MCF 10A (cell line): ENCODE data around the gene TNS2. TPM values are rescaled to one million over a fixed set of nuclear protein-coding genes. Genes with fewer than 3 reads are reported as not detected.
"Not testable (repeated sequence)": the region's sequence is repeated elsewhere in the genome, so short reads cannot be mapped to it uniquely, and the experiment has no call there.

ENCODE experiments used
- BruUV-seq: library from RNA; stranded (reverse); fragments of 400-500 nt; replicated peaks from 2 replicates; lab custom pipeline; 2021; lab: Mats Ljungman, UMichigan
- CTCF ChIA-PET: fragments of 300-600 bp; sonication (Branson Sonifier 250); formaldehyde crosslinking; extraction: SDS; loops from one replicate; lab custom pipeline; 2021; ENCODE audit warnings: antibody characterized with exemption, inconsistent platforms; lab: Yijun Ruan, JAX
- POLR2A ChIA-PET: fragments of 300-600, 350-650 bp; sonication (Branson Sonifier 250); formaldehyde crosslinking; extraction: SDS; loops from one replicate; lab custom pipeline; 2020; ENCODE audit warnings: antibody characterized with exemption, inconsistent platforms; lab: Yijun Ruan, JAX
- DNase-seq: peaks from one replicate; pipeline ENCODE4 v3.0.0-alpha.2; 2018; ENCODE audit not compliant: unreplicated experiment
- H3K27ac Mint-ChIP-seq: one replicate; pipeline ENCODE4 v1.8.0; 2022; ENCODE audit warnings: mild to moderate bottlenecking, low read depth, mixed read lengths; ENCODE audit not compliant: unreplicated experiment
- H3K27me3 Mint-ChIP-seq: one replicate; pipeline ENCODE4 v1.8.0; 2022; ENCODE audit warnings: mixed read lengths; ENCODE audit not compliant: insufficient read depth, unreplicated experiment
- H3K36me3 Mint-ChIP-seq: one replicate; pipeline ENCODE4 v1.8.0; 2022; ENCODE audit warnings: mild to moderate bottlenecking, moderate library complexity, mixed read lengths; ENCODE audit not compliant: insufficient read depth, unreplicated experiment
- H3K4me1 Mint-ChIP-seq: one replicate; pipeline ENCODE4 v1.8.0; 2022; ENCODE audit warnings: mixed read lengths; ENCODE audit not compliant: insufficient read depth, unreplicated experiment
- H3K4me3 Mint-ChIP-seq: one replicate; pipeline ENCODE4 v1.8.0; 2022; ENCODE audit warnings: mild to moderate bottlenecking, moderate library complexity, mixed read lengths; ENCODE audit not compliant: unreplicated experiment
- H3K9me3 Mint-ChIP-seq: one replicate; pipeline ENCODE4 v1.8.0; 2022; ENCODE audit warnings: mixed read lengths; ENCODE audit not compliant: unreplicated experiment
- intact Hi-C: fragments of 100-400 bp; cut with micrococcal nuclease; formaldehyde crosslinking; loops from 2 replicates; pipeline ENCODE4 v1.14.1; 2022
- total RNA-seq: library from RNA; stranded (reverse); gene quantifications from 2 replicates; pipeline ENCODE4 v1.2.3, GENCODE V29; 2022
- TF ChIP-seq, protein P1 (sequence below): fragments of 200-600 bp; IDR thresholded peaks from one replicate; pipeline ENCODE4 v1.8.0; 2022; ENCODE audit warnings: antibody characterized with exemption, mild to moderate bottlenecking; ENCODE audit not compliant: unreplicated experiment

The TNS2 gene
- total RNA-seq, 1 experiment from 2014 or later, result 22.3 TPM

- no peaks in the 10 kb centered on the region for H3K9me3 Mint-ChIP-seq
- no peak for DNase-seq
- H3K4me1 Mint-ChIP-seq, result peaks cover 9% of the 10 kb centered on the region
- no peak overlapping the region for H3K4me3 Mint-ChIP-seq
- H3K27me3 Mint-ChIP-seq, result no peaks in the 10 kb centered on the region
- intact Hi-C loops, result no loop called here
- TF ChIP-seq, protein P1, sequence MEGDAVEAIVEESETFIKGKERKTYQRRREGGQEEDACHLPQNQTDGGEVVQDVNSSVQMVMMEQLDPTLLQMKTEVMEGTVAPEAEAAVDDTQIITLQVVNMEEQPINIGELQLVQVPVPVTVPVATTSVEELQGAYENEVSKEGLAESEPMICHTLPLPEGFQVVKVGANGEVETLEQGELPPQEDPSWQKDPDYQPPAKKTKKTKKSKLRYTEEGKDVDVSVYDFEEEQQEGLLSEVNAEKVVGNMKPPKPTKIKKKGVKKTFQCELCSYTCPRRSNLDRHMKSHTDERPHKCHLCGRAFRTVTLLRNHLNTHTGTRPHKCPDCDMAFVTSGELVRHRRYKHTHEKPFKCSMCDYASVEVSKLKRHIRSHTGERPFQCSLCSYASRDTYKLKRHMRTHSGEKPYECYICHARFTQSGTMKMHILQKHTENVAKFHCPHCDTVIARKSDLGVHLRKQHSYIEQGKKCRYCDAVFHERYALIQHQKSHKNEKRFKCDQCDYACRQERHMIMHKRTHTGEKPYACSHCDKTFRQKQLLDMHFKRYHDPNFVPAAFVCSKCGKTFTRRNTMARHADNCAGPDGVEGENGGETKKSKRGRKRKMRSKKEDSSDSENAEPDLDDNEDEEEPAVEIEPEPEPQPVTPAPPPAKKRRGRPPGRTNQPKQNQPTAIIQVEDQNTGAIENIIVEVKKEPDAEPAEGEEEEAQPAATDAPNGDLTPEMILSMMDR, result no peak
- H3K36me3 Mint-ChIP-seq, result peaks cover 97% of the 10 kb centered on the region
- POLR2A ChIA-PET, result interaction anchor here (1.0 to 1.7 kb wide), 4 partner anchors 10 to 26 kb away, joined by 3 to 5 read pairs (median 3); partner anchors contain the start of gene EIF4B
- no TSS peak for BruUV-seq
- CTCF ChIA-PET, result interaction anchor here (0.6 to 1.2 kb wide), 4 partner anchors 17 to 773 kb away, joined by 3 to 4 read pairs (median 4); no protein-coding TSS in a partner anchor
- H3K27ac Mint-ChIP-seq, result no peak overlapping the region
Observed at GRCh38 chr12:53031616-53032015, 18.2 kb upstream of the TNS2 start.

- H3K9me3 Mint-ChIP-seq, H3K27ac Mint-ChIP-seq, H3K27me3 Mint-ChIP-seq, DNase-seq, BruUV-seq, H3K4me3 Mint-ChIP-seq, intact Hi-C loops, H3K4me1 Mint-ChIP-seq: not testable (repeated sequence)
- POLR2A ChIA-PET, result interaction anchor here (1.6 kb wide), 1 partner anchor 26 kb away, joined by 5 read pairs; no protein-coding TSS in a partner anchor
- H3K36me3 Mint-ChIP-seq, result peaks cover 97% of the 10 kb centered on the region
- CTCF ChIA-PET, result interaction anchor here (0.6 to 0.8 kb wide), 2 partner anchors 11 to 48 kb away, joined by 3 read pairs; no protein-coding TSS in a partner anchor
Observed at GRCh38 chr12:53033832-53034231, 16.0 kb upstream of the TNS2 start.

DNA sequence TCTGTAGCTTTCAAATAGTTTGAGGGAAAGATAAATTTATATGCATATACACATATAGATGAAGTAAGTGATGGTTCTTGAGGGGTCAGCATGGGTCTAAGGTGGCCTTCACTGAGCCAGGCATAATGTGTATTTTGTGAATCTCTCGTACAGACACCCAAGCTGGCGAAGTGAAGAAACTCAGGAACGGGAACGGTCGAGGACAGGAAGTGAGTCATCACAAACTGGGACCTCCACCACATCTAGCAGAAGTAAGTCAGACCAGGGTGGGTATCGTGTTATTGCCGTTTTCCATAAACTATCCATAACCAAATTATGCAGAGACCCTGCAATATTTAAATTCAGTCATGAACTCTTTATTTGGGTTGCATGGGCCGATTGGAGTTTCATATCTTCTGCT is 15.4 kb upstream of the TNS2 start:
- Mint-ChIP-seq H3K4me1 (peaks cover 12% of the 10 kb centered on the region), H3K27me3 (no peaks in the 10 kb centered on the region), H3K27ac (no peak overlapping the region), H3K9me3 (no peaks in the 10 kb centered on the region), H3K4me3 (no peak overlapping the region), H3K36me3 (peaks cover 97% of the 10 kb centered on the region)
- DNase-seq, result no peak
- no TSS peak for BruUV-seq
- TF ChIP-seq, protein P1, result no peak
- ChIA-PET POLR2A (interaction anchor here (1.6 kb wide), 1 partner anchor 27 kb away, joined by 5 read pairs; no protein-coding TSS in a partner anchor), CTCF (interaction anchor here (0.6 to 1.5 kb wide), 3 partner anchors 9 to 47 kb away, joined by 3 read pairs; no protein-coding TSS in a partner anchor)
- intact Hi-C loops, result no loop called here

DNA sequence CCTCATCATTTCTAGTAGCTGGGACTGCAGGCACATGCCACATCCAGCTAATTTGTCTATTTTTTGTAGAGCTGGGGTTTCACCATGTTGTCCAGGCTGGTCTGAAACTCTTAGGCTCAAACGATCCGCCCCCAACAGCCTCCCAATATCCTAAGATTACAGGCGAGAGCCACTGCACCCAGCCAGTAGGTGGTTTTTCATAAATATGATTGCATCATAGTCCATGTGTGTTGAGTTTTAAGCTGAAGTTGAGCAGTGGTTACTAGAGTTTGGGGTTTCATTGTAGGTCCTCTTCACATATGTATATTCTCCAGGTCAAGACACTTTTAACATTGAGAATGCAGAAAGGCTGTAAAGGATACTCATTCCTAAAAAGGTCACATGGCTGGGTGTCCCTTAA is 13.1 kb upstream of the TNS2 start:
- no peaks in the 10 kb centered on the region for H3K27me3 Mint-ChIP-seq
- no TSS peak for BruUV-seq
- H3K4me3 Mint-ChIP-seq, result no peak overlapping the region
- TF ChIP-seq, protein P1, result no peak
- intact Hi-C loops, result no loop called here
- no peak for DNase-seq
- ChIA-PET POLR2A (interaction anchor here (1.0 to 1.1 kb wide), 2 partner anchors 10 to 11 kb away, joined by 3 to 4 read pairs; no protein-coding TSS in a partner anchor), CTCF (interaction anchor here (0.7 kb wide), 1 partner anchor 495 kb away, joined by 3 read pairs; no protein-coding TSS in a partner anchor)
- peaks cover 6% of the 10 kb centered on the region for H3K4me1 Mint-ChIP-seq
- no peak overlapping the region for H3K27ac Mint-ChIP-seq
- H3K9me3 Mint-ChIP-seq, result no peaks in the 10 kb centered on the region
- peaks cover 100% of the 10 kb centered on the region for H3K36me3 Mint-ChIP-seq
